Myocyte (in vitro differentiated cells): ENCODE results near the gene PPP1R10. TPM values are rescaled to one million over a fixed set of nuclear protein-coding genes. Genes with fewer than 3 reads are reported as not detected.
"Not testable (repeated sequence)": the region's sequence is repeated elsewhere in the genome, so short reads cannot be mapped to it uniquely, and the experiment has no call there.

Experiments
- DNase-seq: peaks from one replicate; pipeline ENCODE4 v3.0.0-alpha.2; 2012; ENCODE audit warnings: low read depth
- polyA plus RNA-seq: library from polyadenylated mRNA; unstranded; fragments of >200 nt; gene quantifications from one replicate; pipeline ENCODE4 v1.2.1, GENCODE V29; 2012; ENCODE audit warnings: missing spikeins
- total RNA-seq: library from RNA; depleted of rRNA; stranded (reverse); fragments of >200 nt; gene quantifications from 2 replicates; pipeline ENCODE4 v1.2.3, GENCODE V29; 2014

PPP1R10 gene
- 32.1 and 40.0 TPM in 2 replicates for total RNA-seq
- polyA plus RNA-seq, result 27.8 TPM

DNA sequence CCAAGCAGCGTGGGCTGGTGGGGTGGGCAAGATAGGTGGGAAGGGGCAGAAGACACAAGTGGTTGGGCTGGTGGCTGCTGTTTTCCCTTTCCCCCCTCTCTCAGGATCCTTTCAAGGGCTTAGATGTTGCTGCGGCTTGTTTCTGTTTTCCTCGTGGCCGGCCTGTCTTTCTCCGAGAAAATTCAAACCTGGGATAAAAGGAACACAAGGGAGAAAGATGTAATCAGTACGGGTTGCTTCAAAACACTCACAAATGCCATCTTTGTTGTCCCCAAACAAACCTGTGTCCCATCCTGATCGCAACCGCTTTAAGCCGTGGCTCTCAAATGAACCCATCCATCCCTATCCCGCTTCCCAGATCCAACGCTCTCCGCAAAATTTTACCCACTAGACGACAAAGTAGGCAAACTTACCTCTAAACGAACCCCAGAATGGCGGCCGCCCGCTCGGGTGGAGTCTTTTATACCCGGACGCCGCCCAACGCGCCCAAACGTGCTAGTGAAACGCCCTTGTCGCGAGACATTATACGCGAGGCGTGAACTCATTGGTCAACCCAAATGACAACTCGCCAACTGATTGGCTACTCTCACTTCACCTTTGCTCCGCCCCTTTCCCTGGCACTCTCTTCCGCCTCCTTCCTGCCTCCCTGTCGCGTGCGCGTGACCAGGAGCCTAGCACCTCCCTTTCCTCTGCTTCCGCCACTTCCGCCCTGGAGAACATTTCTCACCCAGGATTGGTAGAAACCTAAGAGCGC lies at the start of gene PPP1R10:
Gene PPP1R10 (minus strand): TSS at position 433 of the 754 bp plus-strand sequence. CDS start 7,299 bp downstream, outside the sequence.
- peak; percentile 100 for DNase-seq

DNA sequence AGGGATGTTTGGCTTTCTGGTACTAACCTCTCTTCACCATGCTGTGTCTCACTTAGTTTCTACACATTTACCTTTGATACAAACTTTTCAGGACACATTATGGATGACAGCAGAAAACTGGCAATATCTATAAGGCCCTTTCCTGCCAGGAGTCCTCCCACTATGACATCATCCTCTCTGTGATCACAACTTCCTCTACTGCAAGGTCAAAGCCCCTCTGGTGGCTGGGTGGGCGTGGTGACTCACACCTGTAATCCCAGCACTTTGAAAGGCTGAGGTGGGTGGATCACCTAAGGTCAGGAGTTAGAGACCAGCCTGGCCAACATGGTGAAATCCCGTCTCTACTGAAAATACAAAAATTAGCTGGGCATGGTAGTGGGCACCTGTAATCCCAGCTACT lies 49.3 kb upstream of the PPP1R10 start:
- DNase-seq, result not testable (repeated sequence)

DNA sequence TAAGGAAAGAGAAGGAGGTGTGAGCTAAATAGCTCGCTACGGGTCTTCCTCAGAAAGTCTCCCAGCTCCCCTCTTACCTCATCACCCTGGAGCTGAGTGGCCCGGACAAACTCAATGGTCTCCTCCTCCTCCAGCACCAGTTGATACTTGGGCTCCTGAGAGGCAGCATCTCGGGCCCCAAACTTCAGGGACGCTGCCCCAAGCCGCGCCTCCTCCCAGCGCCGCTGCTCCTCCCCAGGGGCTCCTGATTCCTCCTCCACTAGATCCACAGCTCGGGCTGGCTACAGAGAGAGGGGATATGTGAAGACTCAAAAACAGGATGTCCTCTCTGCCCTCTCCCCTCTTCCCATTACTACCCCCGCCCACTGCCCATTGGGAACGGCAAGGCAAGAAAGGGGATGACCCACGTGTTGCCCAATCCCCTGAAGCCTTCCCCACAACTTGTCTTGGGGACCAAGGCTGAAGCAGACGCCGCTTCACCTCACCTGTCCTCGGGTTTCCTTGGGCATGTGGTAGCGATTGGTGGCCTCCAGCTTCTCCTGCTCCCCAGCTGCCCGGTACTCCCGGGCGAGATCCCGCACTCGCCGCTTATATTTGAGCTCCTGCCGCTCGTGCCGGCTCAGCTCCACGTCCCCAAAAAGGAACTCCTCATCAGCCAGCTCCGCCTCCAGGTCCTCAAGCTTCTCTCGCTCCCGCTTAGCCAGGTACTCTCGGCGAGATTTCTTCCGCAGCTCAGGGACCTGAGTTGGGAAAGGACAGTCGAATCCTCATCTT lies 48.1 kb upstream of the PPP1R10 start:
- no peak for DNase-seq

- not testable (repeated sequence) for DNase-seq
Measured at GRCh38 chr6:30657922-30658321, 40.9 kb upstream of the PPP1R10 start.

DNA sequence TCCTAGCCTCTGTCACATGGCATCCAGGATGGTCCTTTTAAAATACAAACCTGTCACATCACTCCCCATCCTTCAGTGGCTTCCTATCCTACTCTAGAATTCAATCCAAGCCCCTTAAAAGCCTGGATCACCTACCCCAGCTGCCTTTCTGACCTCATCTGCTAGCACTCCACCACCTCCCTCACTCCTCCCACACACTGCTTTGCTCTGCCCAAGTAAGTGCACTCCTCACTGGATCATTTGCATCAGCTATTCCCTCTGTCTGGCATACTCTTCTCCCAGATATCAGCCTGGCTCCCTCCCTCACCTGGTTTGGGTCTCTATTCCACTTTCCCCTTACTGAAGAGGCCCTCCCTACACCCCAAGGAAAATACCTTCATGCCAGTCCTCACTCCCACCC lies 40.4 kb upstream of the PPP1R10 start:
- DNase-seq, result no peak

DNA sequence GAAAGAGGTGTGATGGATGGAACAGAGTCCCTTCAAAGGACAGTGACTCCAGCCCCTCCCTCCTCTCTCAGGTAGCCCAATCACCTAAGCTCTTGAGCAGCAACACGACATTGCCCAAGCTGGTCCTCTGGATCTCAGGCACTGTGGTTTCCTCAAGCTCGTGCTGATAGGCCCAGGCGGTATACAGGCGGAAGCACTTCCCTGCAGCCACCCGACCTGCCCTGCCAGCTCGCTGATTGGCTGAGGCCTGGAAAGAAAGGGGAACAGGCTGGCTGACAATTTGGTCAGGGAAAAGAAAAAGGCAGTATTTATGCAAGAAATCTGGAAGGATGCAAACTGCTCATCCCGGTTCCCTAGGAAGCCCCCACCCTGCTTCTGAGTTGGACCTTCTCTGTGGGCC lies 39.5 kb upstream of the PPP1R10 start:
- DNase-seq, result no peak

DNA sequence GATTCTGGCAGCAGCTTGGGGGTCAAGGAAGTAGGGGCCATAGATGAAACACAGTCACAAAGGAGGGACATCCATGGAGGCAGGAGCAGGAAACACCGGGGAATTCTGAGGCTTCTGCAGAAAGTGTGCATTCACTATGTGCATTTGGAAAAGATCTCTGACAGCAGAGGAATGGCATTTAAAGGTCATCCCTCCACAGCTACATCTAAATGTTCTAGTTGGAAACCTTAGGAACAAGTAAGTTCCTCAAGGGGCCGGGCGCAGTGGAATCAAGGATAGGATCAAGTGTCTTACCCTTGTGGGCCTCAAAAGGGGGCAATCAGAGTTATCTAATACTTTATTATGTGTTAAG lies 38.7 kb upstream of the PPP1R10 start:
- DNase-seq, result no peak

- DNase-seq, result no peak
Measured at GRCh38 chr6:30654798-30655742, 38.0 kb upstream of the PPP1R10 start.

DNA sequence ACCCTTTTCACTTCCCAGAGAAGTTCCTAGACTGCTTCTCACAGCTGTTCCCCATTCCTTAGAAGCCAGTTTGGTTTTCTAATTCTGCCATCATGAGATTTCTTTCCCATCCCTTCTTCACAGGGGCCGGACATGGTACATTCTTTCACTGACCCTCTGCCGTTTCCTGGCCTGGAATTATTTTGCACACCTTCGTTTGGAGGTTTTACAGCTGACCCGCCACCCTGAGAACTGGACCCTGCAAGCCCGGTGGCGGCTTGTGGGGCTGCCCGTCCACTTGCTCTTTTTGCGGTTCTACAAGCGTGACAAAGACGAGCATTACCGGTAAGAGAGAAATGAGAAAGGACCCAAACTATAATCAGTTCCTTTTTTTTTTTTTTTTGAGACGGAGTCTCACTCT lies 34.1 kb upstream of the PPP1R10 start:
- DNase-seq, result no peak

GRCh38 chr6:30647242-30648116 lies 30.4 kb upstream of the PPP1R10 start:
- peak; percentile 73 for DNase-seq

GRCh38 chr6:30646450-30647241 lies 29.6 kb upstream of the PPP1R10 start, which contains the start of gene C6orf136:
Gene C6orf136, plus strand, starts transcription at chr6:30647133. Its CDS starts 99 bp downstream, at chr6:30647232.
- DNase-seq, result peak; percentile 91

GRCh38 chr6:30645989-30646388 lies 28.9 kb upstream of the PPP1R10 start:
- DNase-seq, result no peak

DNA sequence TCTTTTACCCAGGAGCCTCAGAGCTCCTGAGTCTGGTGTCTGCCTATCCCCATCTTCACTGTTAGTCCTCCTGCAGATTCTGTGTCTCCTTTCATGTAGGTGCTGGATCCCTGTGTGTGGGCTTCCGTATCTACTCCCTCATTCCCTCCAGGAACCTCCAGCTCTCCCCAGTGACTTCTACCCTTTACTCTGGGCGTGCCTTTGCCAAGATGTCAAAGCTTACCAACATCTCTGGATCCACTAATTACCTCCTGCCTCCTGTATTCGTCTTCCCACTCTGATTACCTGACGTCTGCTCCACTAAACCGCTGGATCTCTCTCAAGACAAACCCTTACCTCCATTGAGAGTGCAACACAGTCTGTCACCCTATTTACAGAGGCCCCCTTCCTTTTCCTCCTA lies 27.7 kb upstream of the PPP1R10 start:
- no peak for DNase-seq

DNA sequence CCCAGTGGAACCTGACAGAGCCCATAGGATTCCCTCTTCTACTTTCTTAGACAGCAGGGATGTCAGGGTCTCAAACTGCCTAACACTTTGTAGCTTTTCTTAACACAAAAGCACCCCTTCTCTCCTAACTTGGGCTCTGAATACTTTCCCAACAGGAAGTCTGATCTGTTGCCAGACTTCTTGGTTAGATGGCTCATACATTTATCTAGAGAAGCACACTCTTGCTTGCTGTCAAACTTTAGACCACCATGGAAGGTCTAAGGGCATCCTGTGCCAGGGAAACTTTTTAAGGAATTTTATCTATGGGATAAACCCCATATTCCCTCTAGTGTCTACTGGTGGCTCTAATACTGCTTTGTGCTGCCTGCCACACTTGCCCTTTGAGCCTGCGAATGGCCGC lies 26.6 kb upstream of the PPP1R10 start:
- no peak for DNase-seq

GRCh38 chr6:30641048-30641447 lies 24.0 kb upstream of the PPP1R10 start:
- no peak for DNase-seq

GRCh38 chr6:30640481-30640880 lies 23.4 kb upstream of the PPP1R10 start:
- DNase-seq, result no peak

GRCh38 chr6:30635834-30636233 lies 18.8 kb upstream of the PPP1R10 start:
- no peak for DNase-seq

DNA sequence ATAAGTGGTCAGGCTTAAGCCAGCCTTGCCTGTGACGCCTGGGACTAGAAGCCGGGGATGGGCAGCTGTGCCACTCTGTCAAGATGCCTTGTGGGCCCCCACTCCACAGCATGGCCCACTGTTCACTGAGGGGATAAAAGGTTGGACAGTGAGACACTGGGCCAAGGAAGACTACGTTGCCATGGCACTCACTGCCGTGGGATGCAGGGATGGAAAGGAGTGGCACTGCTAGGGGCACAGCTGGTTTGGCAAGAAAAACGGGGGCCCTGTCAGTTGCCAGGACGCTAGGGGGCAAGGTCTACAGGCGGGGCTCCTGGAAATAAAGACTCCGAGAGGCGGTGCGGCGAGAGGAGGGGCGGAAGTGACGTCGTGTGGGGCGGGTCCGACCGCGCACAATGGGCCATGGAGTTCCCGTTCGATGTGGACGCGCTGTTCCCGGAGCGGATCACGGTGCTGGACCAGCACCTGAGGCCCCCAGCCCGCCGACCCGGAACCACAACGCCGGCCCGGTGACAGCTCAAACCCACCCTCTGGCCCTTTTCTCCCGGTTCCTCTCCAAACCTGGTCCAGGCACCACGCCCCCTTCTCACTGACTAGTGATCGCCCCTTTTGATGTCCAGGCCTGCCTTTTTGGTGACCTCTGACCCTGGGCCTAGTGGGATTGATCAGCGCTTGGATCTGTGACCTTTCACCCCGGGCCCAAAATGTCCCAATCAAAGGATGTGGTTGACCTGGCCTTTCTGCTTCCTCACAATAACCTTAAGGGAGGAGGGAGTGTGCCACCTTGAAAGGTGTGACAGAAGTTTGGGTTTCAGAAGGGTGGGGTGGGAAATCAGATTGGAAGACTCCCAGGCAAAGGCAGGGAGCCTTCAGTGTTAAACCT lies 9.7 kb upstream of the PPP1R10 start, which contains the start of gene ATAT1:
Gene ATAT1 (plus strand): TSS at position 391 of the 883 bp plus-strand sequence.
- peak; percentile 90 for DNase-seq
